Progenitor cell of endocrine pancreas (in vitro differentiated cells): ENCODE results near the gene S100A7A. TPM values are rescaled to one million over a fixed set of nuclear protein-coding genes. Genes with fewer than 3 reads are reported as not detected.

Experiments
- DNase-seq: peaks from one replicate; pipeline ENCODE4 v3.0.0; 2021; ENCODE audit warnings: low spot score; ENCODE audit not compliant: unreplicated experiment
- H3K27ac Mint-ChIP-seq: 2 replicates; pipeline ENCODE4 v1.8.0; 2021; ENCODE audit warnings: mild to moderate bottlenecking, moderate library complexity, mixed read lengths
- H3K27me3 Mint-ChIP-seq: 2 replicates; pipeline ENCODE4 v1.8.0; 2021; ENCODE audit warnings: mixed read lengths
- H3K36me3 Mint-ChIP-seq: 2 replicates; pipeline ENCODE4 v1.8.0; 2022; ENCODE audit warnings: mixed read lengths; ENCODE audit not compliant: insufficient read depth
- H3K4me1 Mint-ChIP-seq: 2 replicates; pipeline ENCODE4 v1.8.0; 2021; ENCODE audit warnings: low read depth, mixed read lengths
- H3K4me3 Mint-ChIP-seq: 2 replicates; pipeline ENCODE4 v1.8.0; 2021; ENCODE audit warnings: low read depth, mild to moderate bottlenecking, moderate library complexity, mixed read lengths
- H3K9me3 Mint-ChIP-seq: 2 replicates; pipeline ENCODE4 v1.8.0; 2021; ENCODE audit warnings: low read depth, mixed read lengths
- CTCF ChIP-seq: fragments of 200-600 bp; sonication (generic); IDR thresholded peaks from one replicate; pipeline ENCODE4 v1.5.0; 2021; ENCODE audit warnings: antibody characterized with exemption, mild to moderate bottlenecking; ENCODE audit not compliant: unreplicated experiment
- total RNA-seq: library from RNA; stranded (reverse); gene quantifications from 2 replicates; pipeline ENCODE4 v1.2.1, GENCODE V29; 2021

The S100A7A gene
- total RNA-seq, 1 donor from 2014 or later = not detected

GRCh38 chr1:153437236-153437635, 20.9 kb downstream of the S100A7A start:
- Mint-ChIP-seq H3K27me3 (peaks cover 23% of the 10 kb centered on the region), H3K4me3 (no peak overlapping the region), H3K36me3 (no peaks in the 10 kb centered on the region), H3K27ac (no peak overlapping the region), H3K9me3 (no peaks in the 10 kb centered on the region), H3K4me1 (no peaks in the 10 kb centered on the region)
- no peak for TF ChIP-seq CTCF
- DNase-seq = no peak

GRCh38 chr1:153438599-153438998, 22.3 kb downstream of the S100A7A start:
- no peak for DNase-seq
- peaks cover 26% of the 10 kb centered on the region for H3K27me3 Mint-ChIP-seq
- H3K4me1 Mint-ChIP-seq = no peaks in the 10 kb centered on the region
- H3K27ac Mint-ChIP-seq = no peak overlapping the region
- no peaks in the 10 kb centered on the region for H3K9me3 Mint-ChIP-seq
- H3K4me3 Mint-ChIP-seq = no peak overlapping the region
- no peaks in the 10 kb centered on the region for H3K36me3 Mint-ChIP-seq
- no peak for TF ChIP-seq CTCF

DNA sequence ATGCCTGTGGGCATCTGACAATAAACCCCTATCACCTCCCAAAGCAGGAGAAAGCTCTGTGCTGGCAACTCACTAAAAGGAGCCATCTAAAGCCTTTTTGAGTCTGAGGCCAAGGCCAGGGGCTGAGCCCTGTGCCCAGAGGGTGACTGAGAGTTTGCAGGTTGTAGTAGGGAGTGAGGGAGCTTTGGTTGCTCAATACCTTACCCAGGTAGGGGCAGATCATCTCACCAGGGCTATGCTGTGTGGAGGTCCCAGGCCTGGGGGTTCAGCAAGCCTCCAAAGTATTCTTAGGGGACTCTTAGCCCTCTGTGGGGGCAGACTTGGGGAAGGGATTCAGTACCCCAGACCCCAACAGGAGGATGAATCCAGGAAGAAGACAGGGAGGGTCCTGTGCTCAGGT, 23.0 kb downstream of the S100A7A start:
- H3K9me3 Mint-ChIP-seq = no peaks in the 10 kb centered on the region
- H3K4me3 Mint-ChIP-seq = no peak overlapping the region
- peaks cover 30% of the 10 kb centered on the region for H3K27me3 Mint-ChIP-seq
- no peak for DNase-seq
- H3K27ac Mint-ChIP-seq = no peak overlapping the region
- no peaks in the 10 kb centered on the region for H3K36me3 Mint-ChIP-seq
- H3K4me1 Mint-ChIP-seq = no peaks in the 10 kb centered on the region
- no peak for TF ChIP-seq CTCF

DNA sequence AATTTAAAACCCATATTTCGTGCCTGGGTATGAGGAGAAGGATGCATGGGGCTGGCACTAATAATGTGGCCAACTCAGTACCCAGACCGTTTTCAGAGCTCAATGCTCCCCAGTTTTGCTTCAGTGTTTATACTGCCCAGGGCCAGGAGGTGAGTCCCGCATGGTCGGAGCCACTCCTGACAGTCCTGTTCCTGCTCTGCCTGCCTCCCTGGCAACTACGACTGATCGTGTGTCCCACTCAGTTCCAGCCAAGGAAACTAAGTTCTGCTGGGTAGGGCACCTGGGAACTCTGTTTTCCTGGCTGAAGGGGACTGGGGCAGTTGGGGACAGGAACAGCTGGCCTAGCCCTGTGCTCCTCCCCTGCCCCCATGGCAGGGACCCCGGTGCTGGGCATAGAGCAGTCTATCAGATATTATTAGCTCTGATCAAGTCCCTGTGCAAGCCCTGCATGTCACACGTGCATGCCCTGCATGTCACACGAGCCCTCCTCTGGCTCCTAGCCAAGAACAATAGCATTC, 25.0 kb downstream of the S100A7A start:
- H3K9me3 Mint-ChIP-seq = no peaks in the 10 kb centered on the region
- no peak overlapping the region for H3K4me3 Mint-ChIP-seq
- no peak for DNase-seq
- no peak for TF ChIP-seq CTCF
- H3K36me3 Mint-ChIP-seq = no peaks in the 10 kb centered on the region
- peaks cover 41% of the 10 kb centered on the region for H3K27me3 Mint-ChIP-seq
- H3K4me1 Mint-ChIP-seq = no peaks in the 10 kb centered on the region
- no peak overlapping the region for H3K27ac Mint-ChIP-seq

GRCh38 chr1:153443486-153443885, 27.2 kb downstream of the S100A7A start:
- Mint-ChIP-seq H3K9me3 (no peaks in the 10 kb centered on the region), H3K27me3 (peaks cover 34% of the 10 kb centered on the region), H3K4me1 (no peaks in the 10 kb centered on the region), H3K4me3 (no peak overlapping the region), H3K27ac (no peak overlapping the region), H3K36me3 (no peaks in the 10 kb centered on the region)
- DNase-seq = no peak
- no peak for TF ChIP-seq CTCF
